Tibial artery (tissue), 4 donors: ENCODE results near the gene BRD3OS.

ENCODE experiments used
- DNase-seq, 2 donors: peaks; one replicate each; pipeline ENCODE4 v3.0.0-alpha.2; 2019
- H3K27ac ChIP-seq, 2 donors: fragments of 200-600 bp; sonication (generic) in 1 of 2; 1 replicate in 1 of 2; 2 replicates in 1 of 2; pipeline ENCODE4 v1.5.1; 2018 to 2019; ENCODE audit warnings: mild to moderate bottlenecking in 1 of 2
- H3K27me3 ChIP-seq, 2 donors: fragments of 200-600 bp; sonication (generic) in 1 of 2; one replicate each; pipeline versions ENCODE4 v1.5.1 to v1.6.0; 2016 to 2019
- H3K36me3 ChIP-seq, 3 donors: fragments of 200-600 bp; sonication (generic) in 2 of 3; one replicate each; pipeline ENCODE4 v1.5.1; 2016 to 2019; ENCODE audit warnings: mild to moderate bottlenecking in 2 of 3
- H3K4me1 ChIP-seq, 4 donors: fragments of 200-600 bp; sonication (generic) in 2 of 4; 1 replicate in 3 of 4; 2 replicates in 1 of 4; pipeline ENCODE4 v1.5.1; 2016 to 2019
- H3K4me3 ChIP-seq, 2 donors: fragments of 200-600 bp; sonication (generic) in 1 of 2; 1 replicate in 1 of 2; 2 replicates in 1 of 2; pipeline ENCODE4 v1.5.1; 2018 to 2019; ENCODE audit warnings: mild to moderate bottlenecking in 2 of 2
- H3K9me3 ChIP-seq, 3 donors: fragments of 200-600 bp; sonication (generic) in 1 of 3; one replicate each; pipeline ENCODE4 v1.5.1; 2016 to 2019
- intact Hi-C: fragments of 100-400 bp; cut with DNase I; formaldehyde crosslinking; loops from one replicate; pipeline ENCODE4 v1.15.0; 2023; ENCODE audit warnings: low total_unique reads
- TF ChIP-seq, protein P1 (sequence below), 2 experiments: fragments of 200-600 bp in 1 of 2; fragments of 450-650 bp in 1 of 2; IDR thresholded peaks; one replicate each; pipeline ENCODE4 v1.5.1; 2017 to 2019; ENCODE audit warnings: antibody characterized with exemption in 2 of 2, mild to moderate bottlenecking in 1 of 2, moderate library complexity in 1 of 2

BRD3OS gene

DNA sequence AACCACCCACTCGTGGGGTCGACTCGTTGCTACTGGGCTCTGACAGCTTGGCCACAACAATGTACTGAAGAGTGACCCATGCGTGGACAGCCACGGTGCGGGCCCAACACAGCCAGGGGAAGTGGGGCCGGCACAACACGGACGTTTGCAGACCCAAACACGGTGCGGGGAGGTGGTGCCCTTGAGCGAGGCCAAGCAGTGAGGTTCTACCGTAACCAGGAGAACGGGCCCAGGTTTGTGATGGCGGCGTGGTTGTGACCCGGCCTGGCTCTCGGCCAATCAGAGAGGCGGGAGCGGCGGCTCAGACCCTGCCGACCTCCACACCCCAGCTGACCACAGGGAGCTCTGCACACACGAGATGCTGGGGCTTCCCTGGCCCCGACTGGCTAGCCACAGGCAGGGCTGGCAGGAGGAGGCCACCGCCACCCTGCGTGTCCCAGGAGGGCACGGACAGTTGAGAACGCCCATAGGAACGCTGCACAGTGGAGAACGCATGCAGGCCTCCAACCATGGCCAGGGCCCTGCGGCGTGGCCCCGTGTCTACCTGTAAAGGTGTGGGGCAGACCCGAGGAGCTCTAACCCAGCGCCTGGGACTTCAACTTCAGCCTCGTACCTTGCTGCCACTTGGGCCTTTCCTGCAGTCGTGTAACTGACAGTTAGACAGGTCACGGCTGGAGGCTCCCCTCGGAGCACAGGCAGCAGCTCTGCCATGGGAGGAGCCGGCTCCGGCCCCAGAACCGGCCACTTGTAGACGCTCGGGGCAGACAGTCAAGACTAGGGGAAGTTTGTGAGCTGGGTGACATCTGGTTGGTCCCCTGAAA lies 28.9 kb downstream of the BRD3OS start:
- H3K4me1 ChIP-seq = peaks cover 0 to 53% (median 37%) of the 10 kb centered on the region in 4 donors
- peaks cover 34 to 52% (median 43%) of the 10 kb centered on the region in 3 donors for H3K36me3 ChIP-seq
- intact Hi-C loops = no loop called here
- no peaks in the 10 kb centered on the region for H3K27me3 ChIP-seq
- TF ChIP-seq, protein P1, sequence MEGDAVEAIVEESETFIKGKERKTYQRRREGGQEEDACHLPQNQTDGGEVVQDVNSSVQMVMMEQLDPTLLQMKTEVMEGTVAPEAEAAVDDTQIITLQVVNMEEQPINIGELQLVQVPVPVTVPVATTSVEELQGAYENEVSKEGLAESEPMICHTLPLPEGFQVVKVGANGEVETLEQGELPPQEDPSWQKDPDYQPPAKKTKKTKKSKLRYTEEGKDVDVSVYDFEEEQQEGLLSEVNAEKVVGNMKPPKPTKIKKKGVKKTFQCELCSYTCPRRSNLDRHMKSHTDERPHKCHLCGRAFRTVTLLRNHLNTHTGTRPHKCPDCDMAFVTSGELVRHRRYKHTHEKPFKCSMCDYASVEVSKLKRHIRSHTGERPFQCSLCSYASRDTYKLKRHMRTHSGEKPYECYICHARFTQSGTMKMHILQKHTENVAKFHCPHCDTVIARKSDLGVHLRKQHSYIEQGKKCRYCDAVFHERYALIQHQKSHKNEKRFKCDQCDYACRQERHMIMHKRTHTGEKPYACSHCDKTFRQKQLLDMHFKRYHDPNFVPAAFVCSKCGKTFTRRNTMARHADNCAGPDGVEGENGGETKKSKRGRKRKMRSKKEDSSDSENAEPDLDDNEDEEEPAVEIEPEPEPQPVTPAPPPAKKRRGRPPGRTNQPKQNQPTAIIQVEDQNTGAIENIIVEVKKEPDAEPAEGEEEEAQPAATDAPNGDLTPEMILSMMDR (IDR thresholded peaks at IDR 0.05) = no peak
- no peak for DNase-seq
- H3K4me3 ChIP-seq = no peak overlapping the region
- H3K9me3 ChIP-seq = no peaks in the 10 kb centered on the region
- H3K27ac ChIP-seq = no peak overlapping the region

DNA sequence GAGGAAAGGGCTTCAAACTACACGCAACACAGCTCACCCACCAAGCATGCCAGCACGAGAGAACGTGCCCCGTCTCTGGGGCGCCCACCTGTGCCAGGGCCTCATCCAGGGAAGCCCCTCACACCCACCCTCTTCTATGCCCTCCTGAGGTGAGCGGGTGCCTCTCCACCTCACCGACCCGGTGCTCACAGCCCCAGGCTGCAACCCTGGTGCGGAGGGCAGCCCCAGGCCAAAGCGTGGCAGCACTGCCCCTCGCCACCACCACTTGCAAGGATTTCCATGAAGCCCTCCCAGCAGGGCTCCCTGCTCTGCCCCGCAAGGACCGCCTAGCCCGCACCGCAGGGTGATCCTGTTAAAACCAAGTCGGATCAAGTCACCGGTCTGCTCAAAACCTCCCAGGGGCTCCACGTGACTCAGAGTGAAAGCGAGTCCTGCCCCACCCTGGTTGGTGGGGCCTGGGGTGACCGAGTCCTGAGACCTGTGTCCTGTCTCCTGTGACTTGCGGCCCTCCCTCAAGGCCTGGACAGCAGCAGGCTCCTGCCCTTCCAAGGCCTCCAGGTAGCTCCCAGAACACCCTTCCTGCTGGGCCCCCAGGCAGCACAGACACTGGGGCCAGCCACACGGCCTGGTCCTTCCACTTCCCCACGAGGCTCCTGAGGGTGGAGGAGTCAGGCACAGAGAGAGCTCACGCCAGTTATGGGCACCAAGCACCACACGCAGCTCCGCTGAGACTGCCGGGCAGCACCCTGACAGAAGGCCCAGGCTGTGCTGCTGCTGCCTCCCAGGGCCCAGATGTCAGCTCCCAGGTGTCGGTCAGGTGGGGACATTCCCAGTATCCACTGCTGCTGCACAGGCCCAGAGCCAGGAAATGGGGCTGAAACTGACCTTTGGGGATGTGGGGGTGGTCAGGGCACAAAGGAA lies 29.9 kb downstream of the BRD3OS start:
- H3K4me3 ChIP-seq = no peak overlapping the region
- peak; percentile 17 to 62 for DNase-seq
- H3K4me1 ChIP-seq = peaks cover 0 to 52% (median 36%) of the 10 kb centered on the region in 4 donors
- intact Hi-C loops = no loop called here
- no peaks in the 10 kb centered on the region for H3K9me3 ChIP-seq
- peaks cover 28 to 42% (median 33%) of the 10 kb centered on the region in 3 donors for H3K36me3 ChIP-seq
- H3K27me3 ChIP-seq = no peaks in the 10 kb centered on the region
- TF ChIP-seq, protein P1 (IDR thresholded peaks at IDR 0.05) = no peak
- H3K27ac ChIP-seq = peak overlapping the region in 1 of 2 donors; percentile 38

- TF ChIP-seq, protein P1 (IDR thresholded peaks at IDR 0.05) = no peak
Measured at GRCh38 chr9:134055981-134056461, 30.7 kb downstream of the BRD3OS start.

DNA sequence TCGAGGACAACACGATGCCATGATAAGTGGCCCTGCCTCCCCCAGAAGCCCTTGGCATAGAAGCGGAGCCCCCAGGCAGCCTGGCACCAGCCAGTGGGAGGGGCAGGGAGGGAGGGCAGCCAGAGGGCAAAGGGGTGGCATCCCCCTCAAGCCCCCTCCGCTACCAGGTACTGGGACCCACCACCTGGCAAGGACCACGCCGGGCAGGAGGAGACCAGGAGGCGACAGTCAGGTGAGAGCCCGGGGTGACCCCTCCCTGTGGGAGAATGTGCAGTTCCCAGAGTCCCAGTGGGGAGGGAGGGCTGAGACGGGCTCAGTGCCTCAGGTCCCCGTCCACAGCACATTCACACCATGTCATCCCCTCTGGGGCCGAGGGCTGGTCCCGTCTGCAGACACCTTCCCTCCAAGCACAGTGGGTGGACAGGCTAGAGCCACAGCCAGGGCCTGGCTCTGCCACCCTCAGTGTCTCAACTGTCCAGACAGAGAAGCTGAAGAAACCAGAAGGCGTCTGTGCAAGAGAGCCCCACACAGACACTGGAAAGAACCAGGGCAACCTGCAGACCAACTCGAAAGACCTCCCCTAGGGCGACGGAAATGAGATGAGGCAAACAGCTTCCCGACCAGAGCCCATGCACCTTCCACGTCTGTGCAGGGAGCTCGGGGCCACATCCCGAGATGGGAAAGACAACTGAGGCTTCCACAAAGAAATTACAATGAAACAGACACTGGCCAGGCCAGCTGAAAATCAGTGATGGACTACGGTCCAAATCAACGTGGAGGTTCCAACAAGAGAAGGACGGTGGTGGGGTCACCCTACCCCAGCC lies 31.4 kb downstream of the BRD3OS start:
- peak; percentile 15 to 55 for DNase-seq
- Histone ChIP-seq H3K36me3 (peaks cover 14 to 27% (median 18%) of the 10 kb centered on the region in 3 donors), H3K27me3 (no peaks in the 10 kb centered on the region), H3K4me3 (no peak overlapping the region), H3K9me3 (no peaks in the 10 kb centered on the region), H3K27ac (peak overlapping the region in 1 of 2 donors; percentile 20), H3K4me1 (peaks cover 0 to 67% (median 46%) of the 10 kb centered on the region in 4 donors)
- TF ChIP-seq, protein P1 (IDR thresholded peaks at IDR 0.05) = no peak
- intact Hi-C loops = no loop called here

More at GRCh38 chr9:134055981-134056461, 30.7 kb downstream of the BRD3OS start:
- peak; percentile 70 to 91 for DNase-seq
- Histone ChIP-seq H3K27me3 (no peaks in the 10 kb centered on the region), H3K27ac (peak overlapping the region in 1 of 2 donors; percentile 20), H3K4me1 (peaks cover 0 to 60% (median 39%) of the 10 kb centered on the region in 4 donors), H3K9me3 (no peaks in the 10 kb centered on the region), H3K36me3 (peaks cover 21 to 34% (median 24%) of the 10 kb centered on the region in 3 donors), H3K4me3 (peak overlapping the region in 1 of 2 donors; percentile 15)
- intact Hi-C loops = no loop called here

DNA sequence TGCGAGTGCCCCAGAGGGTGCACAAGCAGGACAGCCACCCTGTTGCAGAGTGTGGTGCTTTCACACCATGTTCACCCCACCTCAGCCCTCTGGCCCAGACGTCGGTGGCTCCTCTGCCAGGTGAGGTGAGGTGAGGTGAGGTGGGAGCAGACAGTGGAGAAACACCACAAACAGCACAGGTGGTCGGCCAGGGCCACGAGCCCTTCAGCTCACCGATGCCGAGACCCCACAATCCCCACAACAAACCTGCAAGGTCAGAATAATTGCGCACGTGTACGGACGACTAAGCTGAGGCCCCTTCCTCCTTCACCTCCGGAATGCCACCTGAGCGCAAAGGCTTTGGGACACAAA lies 32.0 kb downstream of the BRD3OS start:
- peaks cover 8 to 21% (median 13%) of the 10 kb centered on the region in 3 donors for H3K36me3 ChIP-seq
- intact Hi-C loops = no loop called here
- H3K4me1 ChIP-seq = peaks cover 0 to 73% (median 51%) of the 10 kb centered on the region in 4 donors
- H3K9me3 ChIP-seq = no peaks in the 10 kb centered on the region
- no peak overlapping the region for H3K4me3 ChIP-seq
- peak; percentile 9 to 55 for DNase-seq
- no peaks in the 10 kb centered on the region for H3K27me3 ChIP-seq
- TF ChIP-seq, protein P1 (IDR thresholded peaks at IDR 0.05) = no peak
- no peak overlapping the region for H3K27ac ChIP-seq
